ENCODE results near the gene SPRY4. TPM values are rescaled to one million over a fixed set of nuclear protein-coding genes. Genes with fewer than 3 reads are reported as not detected.
A peak's percentile ranks its signal among the peaks of the same experiment; 100 is the strongest.
"Not testable (repeated sequence)": the region's sequence is repeated elsewhere in the genome, so short reads cannot be mapped to it uniquely, and the experiment has no call there.

The SPRY4 gene
- total RNA-seq, 1 donor from 2014 or later, result 79.7 TPM

GRCh38 chr5:142295960-142296860, 28.6 kb downstream of the SPRY4 start:
- no peak for DNase-seq (ENCODE audit: low spot score)

GRCh38 chr5:142295084-142295758, 29.6 kb downstream of the SPRY4 start:
- no peak for DNase-seq (ENCODE audit: low spot score)

- no peak for DNase-seq (ENCODE audit: low spot score)
These were observed 31.3 kb downstream of the SPRY4 start for GRCh38 chr5:142293486-142293885.

GRCh38 chr5:142292808-142293207, 32.0 kb downstream of the SPRY4 start:
- DNase-seq (ENCODE audit: low spot score), result no peak

- no peak for DNase-seq (ENCODE audit: low spot score)
These were observed 32.6 kb downstream of the SPRY4 start for GRCh38 chr5:142292249-142292648.

DNA sequence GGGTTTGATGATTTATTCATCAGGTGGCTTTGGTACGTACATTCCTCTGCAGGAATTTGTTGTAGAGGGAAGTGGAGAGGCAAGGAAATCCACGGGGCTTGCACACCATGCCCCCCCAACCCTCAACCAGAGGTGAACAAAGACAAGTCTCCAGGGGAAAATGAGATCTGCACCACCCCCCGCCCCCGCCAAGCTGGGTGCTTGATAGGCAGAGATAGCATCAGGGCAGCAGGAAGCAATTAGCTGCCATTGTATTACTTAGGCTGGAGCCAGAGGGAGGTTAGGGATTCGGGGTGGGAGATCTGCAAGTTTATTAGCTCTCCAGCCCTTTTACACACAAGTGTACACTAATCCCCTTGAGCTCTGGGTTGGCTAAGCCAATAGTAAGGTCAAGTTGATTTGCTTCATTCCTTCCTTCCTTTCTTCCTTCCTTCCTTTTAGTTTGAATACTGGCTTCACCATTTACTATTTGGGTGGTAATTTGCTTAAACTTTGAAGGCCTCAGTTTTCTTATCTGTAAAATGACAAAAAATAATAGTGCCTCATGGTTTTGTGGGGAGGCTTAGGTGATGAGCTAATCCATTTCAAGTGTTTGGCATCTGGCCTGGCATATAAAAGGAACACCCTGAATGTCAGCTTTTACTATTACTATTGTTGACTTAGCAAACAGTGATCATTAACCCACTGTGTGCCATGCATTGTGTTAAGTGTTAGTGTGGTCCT, 34.1 kb downstream of the SPRY4 start:
- no peak for DNase-seq (ENCODE audit: low spot score)

GRCh38 chr5:142289708-142290576, 34.9 kb downstream of the SPRY4 start:
- no peak for DNase-seq (ENCODE audit: low spot score)

- no peak for DNase-seq (ENCODE audit: low spot score)
These were observed 36.9 kb downstream of the SPRY4 start for GRCh38 chr5:142287973-142288313.

DNA sequence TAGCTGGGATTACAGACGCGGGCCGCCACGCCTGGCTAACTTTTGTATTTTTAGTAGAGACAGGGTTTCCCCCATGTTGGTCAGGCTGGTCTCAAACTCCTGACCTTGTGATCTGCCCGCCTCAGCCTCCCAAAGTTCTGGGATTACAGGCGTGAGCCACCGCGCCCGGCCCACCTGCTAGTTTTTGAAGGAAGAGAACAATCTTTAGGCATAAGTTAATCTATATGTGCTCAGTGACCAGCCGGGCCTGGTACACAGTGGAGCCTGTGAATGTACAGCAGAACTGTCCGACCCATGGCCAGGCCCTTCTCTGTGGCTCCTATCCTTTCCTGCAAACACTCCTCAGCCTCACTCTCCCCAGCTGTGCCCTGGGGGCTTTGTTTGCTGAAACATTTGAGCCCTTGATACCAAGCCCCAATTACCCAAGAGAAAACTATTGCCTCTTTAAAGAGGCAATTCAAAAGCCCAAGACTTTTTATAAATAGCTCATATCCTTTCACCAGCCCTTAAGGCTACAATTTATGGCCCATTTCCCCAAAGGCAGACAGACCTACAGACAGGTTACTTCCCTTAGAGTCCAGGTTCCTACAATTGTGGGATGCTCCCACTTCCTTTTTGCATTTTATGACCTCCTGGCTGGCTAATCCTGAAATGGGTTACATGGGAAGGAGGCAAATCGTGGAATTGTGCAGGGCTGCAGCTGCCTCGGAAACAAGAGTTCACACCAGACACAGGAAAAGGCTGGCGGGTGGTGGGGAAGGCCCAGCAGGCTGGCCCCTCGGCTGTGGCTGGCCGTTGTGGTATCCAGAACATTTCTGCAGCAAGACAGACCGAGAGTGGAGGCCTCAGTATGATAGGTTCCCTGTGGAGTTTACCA, 37.5 kb downstream of the SPRY4 start:
- DNase-seq (ENCODE audit: low spot score), result no peak

- DNase-seq (ENCODE audit: low spot score), result no peak
These were observed 38.7 kb downstream of the SPRY4 start for GRCh38 chr5:142286111-142286510.

- peak; percentile 45 for DNase-seq (ENCODE audit: low spot score)
These were observed 41.5 kb downstream of the SPRY4 start for GRCh38 chr5:142283304-142283703.

DNA sequence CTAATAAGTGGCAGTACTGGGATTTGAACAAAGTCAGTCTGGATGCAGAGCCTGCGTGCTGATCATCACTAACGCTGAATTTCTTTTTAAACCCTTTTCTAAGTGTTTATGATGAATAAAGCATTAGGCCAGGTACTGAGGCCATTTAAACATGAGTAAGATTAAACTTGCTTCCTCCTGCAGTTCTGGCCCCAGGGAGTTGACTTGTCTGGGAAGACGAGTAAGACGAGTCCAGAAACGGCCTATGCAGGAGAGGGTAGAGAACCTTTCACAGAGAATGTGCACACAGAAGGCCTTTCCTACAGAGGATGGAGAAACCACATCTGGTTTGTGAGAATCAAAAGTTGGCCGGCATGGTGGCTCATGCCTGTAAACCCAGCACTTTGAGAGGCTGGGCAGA, 42.9 kb downstream of the SPRY4 start:
- no peak for DNase-seq (ENCODE audit: low spot score)

- DNase-seq (ENCODE audit: low spot score), result peak; percentile 65
These were observed 43.8 kb downstream of the SPRY4 start for GRCh38 chr5:142281008-142281367.

- DNase-seq (ENCODE audit: low spot score), result peak; percentile 47
These were observed 44.5 kb downstream of the SPRY4 start for GRCh38 chr5:142280066-142281007.

- no peak for DNase-seq (ENCODE audit: low spot score)
These were observed 46.2 kb downstream of the SPRY4 start for GRCh38 chr5:142278627-142279026.

DNA sequence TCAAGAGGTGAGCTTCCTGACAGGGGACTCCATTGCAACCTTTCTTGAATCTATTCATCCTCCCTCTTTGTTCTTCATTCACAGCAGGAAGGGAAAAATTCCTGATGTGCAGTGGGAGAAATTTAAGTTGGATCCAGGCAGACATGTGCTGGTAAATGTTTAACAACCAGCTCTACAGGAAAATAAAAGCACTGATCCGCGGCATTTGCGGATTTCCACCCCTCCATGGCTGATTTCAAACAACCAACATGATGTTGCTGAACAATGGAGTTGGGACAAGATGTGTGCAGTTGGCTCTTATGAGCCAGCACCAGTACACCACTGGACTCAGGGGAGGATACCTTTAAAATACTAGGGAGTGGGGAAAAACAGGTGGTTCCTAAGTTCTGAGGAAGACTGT, 47.0 kb downstream of the SPRY4 start:
- DNase-seq (ENCODE audit: low spot score), result no peak

GRCh38 chr5:142276517-142276916, 48.3 kb downstream of the SPRY4 start:
- DNase-seq (ENCODE audit: low spot score), result no peak

DNA sequence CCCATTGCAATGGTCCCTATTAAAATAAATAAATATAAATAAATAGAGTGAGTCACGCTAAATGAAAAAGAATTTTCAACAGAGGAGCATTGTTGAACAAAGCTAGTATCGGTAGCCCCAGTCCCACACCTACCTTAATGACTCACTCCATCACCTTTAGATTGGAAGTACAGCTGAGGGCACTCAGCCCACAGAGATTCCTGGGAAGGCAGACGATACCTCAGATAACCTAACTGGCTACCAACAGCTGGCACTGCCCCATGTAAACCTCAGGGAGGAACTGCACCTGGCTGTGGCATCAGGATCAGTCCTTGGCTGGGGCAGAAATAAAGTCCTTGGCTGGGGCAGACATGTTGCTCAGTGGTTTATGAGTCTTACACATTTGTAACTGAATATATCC, 49.3 kb downstream of the SPRY4 start:
- DNase-seq (ENCODE audit: low spot score), result peak; percentile 9

DNA sequence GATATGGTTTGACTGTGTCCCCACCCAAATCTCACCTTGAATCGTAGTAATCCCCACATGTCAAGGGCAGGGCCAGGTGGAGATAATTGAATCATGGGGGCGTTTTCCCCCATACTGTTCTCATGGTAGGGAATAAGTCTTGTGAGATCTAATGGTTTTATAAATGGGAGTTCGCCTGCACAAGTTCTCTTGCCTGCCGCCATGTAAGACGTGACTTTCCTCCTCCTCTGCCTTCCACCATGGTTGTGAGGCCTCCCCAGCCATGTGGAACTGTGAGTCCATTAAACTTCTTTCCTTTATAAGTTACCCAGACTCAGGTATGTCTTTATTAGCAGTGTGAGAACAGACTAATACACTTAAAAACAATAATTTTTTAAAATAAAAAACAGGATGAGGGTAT, 52.2 kb downstream of the SPRY4 start:
- DNase-seq (ENCODE audit: low spot score), result not testable (repeated sequence)
